ENCODE data around the gene RHPN2. TPM values are rescaled to one million over a fixed set of nuclear protein-coding genes. Genes with fewer than 3 reads are reported as not detected.

The RHPN2 gene
- 44.7 to 59.8 TPM (median 55.8 TPM) in 5 replicates for total RNA-seq (2022; extraction: Qiagen RNA extraction)

DNA sequence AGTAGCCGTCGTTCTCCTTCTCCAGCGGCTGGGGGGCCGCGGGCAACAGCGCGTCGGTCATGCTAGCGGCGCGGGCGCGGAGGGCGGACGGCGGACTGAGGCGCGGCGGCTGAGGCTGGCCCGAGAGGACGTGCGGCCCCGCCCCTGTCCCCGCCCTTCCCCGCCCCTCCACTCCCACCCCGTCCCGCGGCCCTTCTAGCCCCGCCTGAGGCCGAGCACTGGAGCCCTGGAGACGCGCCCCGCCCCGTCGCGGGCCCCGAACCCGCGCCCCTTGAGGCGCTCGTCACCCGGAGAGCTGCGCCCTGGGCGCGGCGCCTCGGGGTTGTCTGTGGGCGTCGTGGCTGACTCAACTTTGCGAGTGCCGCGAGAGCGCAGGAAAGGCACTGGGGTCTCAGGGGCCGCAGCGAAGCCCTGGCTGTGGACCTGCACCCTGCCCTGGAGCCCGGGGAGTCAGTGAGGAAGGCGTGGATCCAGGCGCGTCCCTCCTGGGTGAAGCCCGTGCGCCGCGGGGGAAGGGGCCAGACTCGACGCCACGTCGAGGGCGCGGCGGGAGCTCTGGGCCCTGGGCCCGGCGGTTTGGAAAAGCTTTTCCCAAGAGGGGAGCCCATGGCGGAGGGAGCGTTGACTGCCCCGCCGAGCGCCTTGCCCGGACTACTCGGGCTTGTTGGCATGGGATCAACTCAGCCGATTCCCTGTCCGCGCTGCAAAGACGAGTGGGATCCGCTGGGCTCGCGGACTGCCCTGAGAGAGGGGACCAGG is at the start of gene RHPN2:
TSS of gene RHPN2 (minus strand) at position 97 of the 759 bp plus-strand sequence. CDS start at position 61, 36 bp downstream.

DNA sequence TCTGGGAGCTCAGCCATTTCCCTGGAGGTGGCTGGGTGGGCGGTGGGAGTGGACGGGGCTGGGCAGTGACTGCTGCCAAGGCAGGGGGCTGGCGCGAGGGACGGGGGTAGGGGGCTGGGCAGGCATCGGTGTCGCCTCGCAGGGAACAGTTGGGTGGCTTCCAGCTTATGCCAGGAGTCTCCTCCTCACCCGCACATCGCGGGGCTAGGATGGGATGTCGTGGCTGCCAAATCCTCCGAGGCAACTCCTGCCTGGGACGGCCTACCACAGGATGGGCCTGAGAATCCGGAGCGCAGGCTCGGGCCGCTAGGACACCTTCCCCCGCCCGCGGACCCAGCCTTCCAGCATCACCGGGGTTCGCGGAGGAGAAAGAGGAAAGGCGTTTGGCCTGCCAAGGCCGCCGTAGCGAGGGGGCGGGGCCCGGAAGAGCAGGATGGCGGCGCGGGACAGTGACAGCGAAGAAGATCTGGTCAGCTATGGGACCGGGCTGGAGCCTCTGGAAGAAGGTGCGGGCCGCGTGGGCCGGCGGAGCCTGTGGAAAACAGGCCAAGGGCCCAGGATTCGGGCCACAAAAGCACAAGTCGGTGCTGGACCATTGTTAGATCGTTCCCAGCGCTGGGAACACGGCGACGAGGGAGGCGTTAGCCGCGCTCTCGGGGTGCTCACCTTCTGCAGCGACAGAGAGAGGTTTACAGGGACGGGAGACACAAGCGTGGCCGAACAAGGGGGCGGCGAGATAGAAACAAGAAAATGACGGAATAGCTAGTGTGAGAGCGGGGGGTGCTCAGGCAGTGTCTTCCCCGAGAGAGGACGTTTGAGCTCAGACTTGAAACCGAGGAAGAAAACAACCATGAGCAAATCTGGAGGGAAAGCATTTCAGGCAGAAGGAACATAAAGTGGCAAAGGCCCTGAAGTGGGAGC is 16.3 kb upstream of the RHPN2 start, which contains the start of gene GPATCH1:
TSS of gene GPATCH1 (plus strand) at position 421 of the 921 bp plus-strand sequence. CDS start at position 434, 13 bp downstream.

DNA sequence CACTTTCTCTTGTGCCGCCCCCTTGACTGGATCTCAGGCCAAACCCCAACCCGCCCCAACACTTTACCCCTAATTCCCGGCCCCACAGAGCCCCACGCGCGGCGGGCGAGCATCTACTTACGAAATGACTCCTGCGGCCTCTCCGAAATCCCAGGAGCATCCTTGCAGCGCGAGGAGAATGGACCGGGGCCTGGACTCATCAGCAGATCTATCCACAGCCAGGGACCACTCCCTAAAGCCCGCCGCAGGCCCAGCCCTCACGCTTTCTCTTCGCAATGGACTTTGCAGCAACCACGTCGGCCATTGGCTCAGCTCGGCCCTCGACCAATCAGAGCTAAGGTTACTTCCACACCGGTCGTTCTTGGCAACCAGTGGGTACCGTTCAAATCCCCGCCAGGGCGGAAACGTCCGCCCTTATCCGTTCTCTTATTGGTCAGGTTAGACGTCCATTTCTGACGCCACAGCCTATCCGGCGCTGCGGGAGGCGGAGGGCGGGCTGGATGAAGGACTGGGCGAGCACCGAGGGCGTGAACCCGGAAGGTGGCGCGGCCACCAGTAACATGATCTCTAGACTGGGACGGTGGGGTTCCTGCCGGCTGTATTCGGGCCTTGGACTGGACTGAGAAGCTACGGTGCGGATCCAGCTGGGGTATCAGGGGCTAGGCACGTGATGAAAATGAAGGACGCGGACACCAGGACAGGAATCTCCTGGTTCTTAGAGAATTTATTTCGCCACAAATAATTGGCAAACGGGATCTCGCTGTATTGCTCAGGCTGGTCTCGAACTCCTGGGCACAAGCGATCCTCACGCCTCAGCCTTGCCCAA is 92.8 kb downstream of the RHPN2 start, which contains the start of the genes CEP89 and FAAP24:
TSS of gene CEP89 (minus strand) at position 244 of the 826 bp plus-strand sequence. CDS start at position 160, 84 bp downstream.
TSS of gene FAAP24 (plus strand) at position 528 of the 826 bp plus-strand sequence. CDS start 955 bp downstream, outside the sequence.

Other genes starting within 250 kb of the RHPN2 start
- gene SLC7A9, start 195.1 kb downstream of the RHPN2 start, total RNA-seq (2022; extraction: Qiagen RNA extraction) = 0.27 to 0.76 TPM (median 0.44 TPM) in 5 replicates
- 39.9 to 53.0 TPM (median 50.2 TPM) in 5 replicates for gene CEP89, start 92.9 kb downstream of the RHPN2 start, total RNA-seq (2022; extraction: Qiagen RNA extraction)
- gene FAAP24, start 92.6 kb downstream of the RHPN2 start, total RNA-seq (2022; extraction: Qiagen RNA extraction) = 15.0 to 17.0 TPM (median 15.8 TPM) in 5 replicates
- gene GPATCH1, start 16.3 kb upstream of the RHPN2 start, total RNA-seq (2022; extraction: Qiagen RNA extraction) = 12.4 to 15.4 TPM (median 13.6 TPM) in 5 replicates
- gene WDR88, start 67.2 kb upstream of the RHPN2 start, total RNA-seq (2022; extraction: Qiagen RNA extraction) = 0.09 to 0.52 TPM (median 0.15 TPM) in 3 of 5 replicates, not detected in the others
- gene LRP3, start 129.4 kb upstream of the RHPN2 start, total RNA-seq (2022; extraction: Qiagen RNA extraction) = 31.2 to 61.7 TPM (median 59.4 TPM) in 5 replicates
- gene SLC7A10, start 161.0 kb upstream of the RHPN2 start, total RNA-seq (2022; extraction: Qiagen RNA extraction) = 0.15 to 0.29 TPM (median 0.16 TPM) in 3 of 5 replicates, not detected in the others
- gene CEBPA, start 237.6 kb upstream of the RHPN2 start, total RNA-seq (2022; extraction: Qiagen RNA extraction) = 4.9 to 10.5 TPM (median 8.4 TPM) in 5 replicates

All from A549 treated with CORT108297 at 1 μM for 4 hours (cell line).